Brain microvascular endothelial cell (primary cell): ENCODE data around the gene PTPRD.

ENCODE experiments used
- DNase-seq: peaks from one replicate; pipeline ENCODE4 v3.0.0-alpha.2; 2020
- H3K27ac ChIP-seq: fragments of 250-450 bp; sonication (Bioruptor Pico); 2 replicates; pipeline ENCODE4 v1.5.1; 2020; ENCODE audit warnings: mild to moderate bottlenecking, moderate library complexity
- H3K27me3 ChIP-seq: fragments of 250-450 bp; sonication (Bioruptor Pico); replicated peaks from 2 replicates; pipeline ENCODE4 v1.5.1; 2020; ENCODE audit warnings: mild to moderate bottlenecking
- H3K36me3 ChIP-seq: fragments of 250-450 bp; sonication (Bioruptor Pico); replicated peaks from 2 replicates; pipeline ENCODE4 v1.5.1; 2020; ENCODE audit warnings: mild to moderate bottlenecking
- H3K4me3 ChIP-seq: 2 replicates; pipeline ENCODE4 v1.5.1; 2011; ENCODE audit warnings: low read depth, mild to moderate bottlenecking, control low read depth, low read length, moderate library complexity
- CTCF ChIP-seq: IDR thresholded peaks from 2 replicates; pipeline ENCODE4 v1.5.1; 2011; ENCODE audit warnings: low read depth, mild to moderate bottlenecking, moderate library complexity, low read length, control low read depth, inconsistent platforms; ENCODE audit errors: missing control alignments
- in situ Hi-C: cut with HindIII; loops from 2 replicates; pipeline ENCODE4 v1.10.0; 2017; ENCODE audit warnings: low sequenced_read_pairs, low pct_ligation_motif_present

PTPRD gene

GRCh38 chr9:9904041-9904440, 708.8 kb downstream of the PTPRD start:
- Histone ChIP-seq H3K27me3 (no peaks in the 10 kb centered on the region), H3K4me3 (no peak overlapping the region), H3K27ac (no peak overlapping the region), H3K36me3 (no peaks in the 10 kb centered on the region)
- TF ChIP-seq CTCF = no peak
- no peak for DNase-seq
- in situ Hi-C loops = no loop called here

- Histone ChIP-seq H3K4me3 (no peak overlapping the region), H3K27ac (no peak overlapping the region), H3K36me3 (no peaks in the 10 kb centered on the region), H3K27me3 (no peaks in the 10 kb centered on the region)
- DNase-seq = no peak
- TF ChIP-seq CTCF = no peak
- in situ Hi-C loops = no loop called here
Measured at GRCh38 chr9:9901624-9902023, 711.2 kb downstream of the PTPRD start.

- Histone ChIP-seq H3K4me3 (no peak overlapping the region), H3K27me3 (no peaks in the 10 kb centered on the region), H3K36me3 (no peaks in the 10 kb centered on the region), H3K27ac (no peak overlapping the region)
- DNase-seq = peak; percentile 14
- TF ChIP-seq CTCF = no peak
- in situ Hi-C loops = no loop called here
Measured at GRCh38 chr9:9893837-9894236, 719.0 kb downstream of the PTPRD start.

GRCh38 chr9:9892217-9892616, 720.6 kb downstream of the PTPRD start:
- no peak for DNase-seq
- Histone ChIP-seq H3K27me3 (no peaks in the 10 kb centered on the region), H3K36me3 (no peaks in the 10 kb centered on the region), H3K4me3 (no peak overlapping the region), H3K27ac (no peak overlapping the region)
- in situ Hi-C loops = no loop called here
- TF ChIP-seq CTCF = no peak

GRCh38 chr9:9881692-9882091, 731.1 kb downstream of the PTPRD start:
- TF ChIP-seq CTCF = no peak
- no peak for DNase-seq
- H3K27me3 ChIP-seq = no peaks in the 10 kb centered on the region
- H3K4me3 ChIP-seq = no peak overlapping the region
- H3K36me3 ChIP-seq = no peaks in the 10 kb centered on the region
- no peak overlapping the region for H3K27ac ChIP-seq
- in situ Hi-C loops = no loop called here

- TF ChIP-seq CTCF = no peak
- H3K4me3 ChIP-seq = no peak overlapping the region
- no peaks in the 10 kb centered on the region for H3K36me3 ChIP-seq
- no peak overlapping the region for H3K27ac ChIP-seq
- in situ Hi-C loops = no loop called here
- DNase-seq = no peak
- H3K27me3 ChIP-seq = no peaks in the 10 kb centered on the region
Measured at GRCh38 chr9:9874270-9874669, 738.5 kb downstream of the PTPRD start.
